Ovary (tissue), 9 donors: ENCODE data around the gene CHMP4A. TPM values are rescaled to one million over a fixed set of nuclear protein-coding genes. Genes with fewer than 3 reads are reported as not detected.
A peak's percentile ranks its signal among the peaks of the same experiment; 100 is the strongest.

Source experiments
- DNase-seq, 5 donors: peaks; one replicate each; pipeline ENCODE4 v3.0.0-alpha.2; 2019 to 2020
- H3K27ac ChIP-seq, 2 donors: fragments of 200-600 bp; one replicate each; pipeline versions ENCODE4 v1.5.1 to v1.8.0; 2019 to 2022
- H3K27me3 ChIP-seq: fragments of 200-600 bp; one replicate; pipeline ENCODE4 v1.8.0; 2022
- H3K36me3 ChIP-seq: fragments of 200-600 bp; sonication (generic); one replicate; pipeline ENCODE4 v1.5.1; 2019
- H3K4me1 ChIP-seq: one replicate; pipeline ENCODE4 v1.8.1; 2013; ENCODE audit warnings: mild to moderate bottlenecking, moderate library complexity; ENCODE audit not compliant: insufficient read depth
- H3K4me3 ChIP-seq: fragments of 200-600 bp; sonication (generic); one replicate; pipeline ENCODE4 v1.5.1; 2017
- H3K9me3 ChIP-seq, 2 donors: fragments of 200-600 bp in 1 of 2; sonication (generic) in 1 of 2; one replicate each; pipeline versions ENCODE4 v1.5.1 to v1.8.1; 2013 to 2019; ENCODE audit warnings: mild to moderate bottlenecking in 1 of 2, moderate library complexity in 1 of 2
- CTCF ChIP-seq, 3 donors: fragments of 450-650 bp in 2 of 3; fragments of 200-600 bp in 1 of 3; IDR thresholded peaks; one replicate each; pipeline versions ENCODE4 v1.5.1 to v1.8.0; 2016 to 2022; ENCODE audit warnings: antibody characterized with exemption in 3 of 3, mild to moderate bottlenecking in 1 of 3
- EP300 ChIP-seq: sonication (generic); formaldehyde crosslinking; IDR thresholded peaks from one replicate; pipeline ENCODE4 v1.6.1; 2017; ENCODE audit warnings: antibody characterized with exemption
- POLR2A ChIP-seq: fragments of 450-650 bp; IDR thresholded peaks from one replicate; pipeline ENCODE4 v1.6.1; 2017; ENCODE audit warnings: antibody characterized with exemption, mild to moderate bottlenecking, moderate library complexity
- WGBS, 3 donors: extraction: QIAGEN DNeasy Blood & Tissue Kit in 1 of 3; methylation state at CpG; one replicate each; pipeline versions ENCODE4 v1.1.5 to v1.1.7; 2013 to 2017; 5-methylcytosine and 5-hydroxymethylcytosine counted together
- intact Hi-C, 4 donors: fragments of 100-400 bp; cut with DNase I; formaldehyde crosslinking; loops; one replicate each; pipeline versions ENCODE4 v1.11.0 to v1.15.1; 2022 to 2023
- polyA plus RNA-seq, 2 donors: library from polyadenylated mRNA; stranded (reverse); fragments of 200-250 nt in 1 of 2; fragments of 350-450 nt in 1 of 2; fragmentation: Illumina TruSeq in 1 of 2; extraction: RNeasy Lipid Tissue Mini Kit (QIAGEN cat#74804) in 1 of 2; gene quantifications; one replicate each; pipeline ENCODE4 v1.2.3, GENCODE V29; 2013 to 2014
- total RNA-seq, 7 donors: library from RNA; depleted of rRNA in 2 of 7; stranded (reverse); fragments of >200 nt in 2 of 7; fragmentation: NEBNext Ultra II Directional in 3 of 7; extraction: Animal tissue kit (Norgen Biotek cat#: 25700) in 3 of 7; gene quantifications; one replicate each; pipeline versions ENCODE4 v1.1.0 to v1.2.4, GENCODE V29; 2016 to 2023
- donor health status: DM: no; HTN: no; CAD: no; lungs with moderate emphysema.
- donor health status: DM: no; HTN: no; CAD: no.
- donor health status: Bipolar disorder and iron deficiency.
- donor health status: DM: yes; HTN: yes; CAD: no.
- donor health status: DM: no; HTN: no; CAD: no.
- donor health status: DM: yes; HTN: yes; CAD: no.

CHMP4A gene
- total and polyA plus RNA-seq, 9 donors: 26.8 to 105 (median 41.7) TPM

- Histone ChIP-seq H3K27me3 (no peaks in the 10 kb centered on the region), H3K4me1 (peaks cover 3% of the 10 kb centered on the region), H3K27ac (no peak overlapping the region), H3K9me3 (no peaks in the 10 kb centered on the region), H3K4me3 (no peak overlapping the region), H3K36me3 (no peaks in the 10 kb centered on the region)
- intact Hi-C loops: no loop called here
- 82 to 85% (median 83%) methylated on average over 16 of the region's 16 CpGs for WGBS, 3 donors
- no peak for TF ChIP-seq CTCF (IDR thresholded peaks at IDR 0.05)
- TF ChIP-seq EP300: no peak
- TF ChIP-seq POLR2A: no peak
- no peak for DNase-seq
These were observed 46.9 kb upstream of the CHMP4A start for GRCh38 chr14:24260026-24260779.

- H3K27me3 ChIP-seq: no peaks in the 10 kb centered on the region
- intact Hi-C loops: no loop called here
- peaks cover 3% of the 10 kb centered on the region for H3K4me1 ChIP-seq
- H3K36me3 ChIP-seq: no peaks in the 10 kb centered on the region
- TF ChIP-seq EP300 (no peak), CTCF (IDR thresholded peaks at IDR 0.05) (no peak), POLR2A (no peak)
- no peak overlapping the region for H3K4me3 ChIP-seq
- no peak overlapping the region for H3K27ac ChIP-seq
- DNase-seq: peak in 4 of 5 donors; percentile 36 to 66 (median 49)
- WGBS, 3 donors: 49 to 62% (median 51%) methylated on average over 16 of the region's 16 CpGs
- no peaks in the 10 kb centered on the region for H3K9me3 ChIP-seq
These were observed 46.2 kb upstream of the CHMP4A start for GRCh38 chr14:24259282-24260025.

- no peaks in the 10 kb centered on the region for H3K36me3 ChIP-seq
- H3K9me3 ChIP-seq: no peaks in the 10 kb centered on the region
- TF ChIP-seq EP300 (no peak), POLR2A (no peak), CTCF (IDR thresholded peaks at IDR 0.05) (no peak)
- whole genome bisulfite sequencing, 3 donors: 83 to 88% (median 87%) methylated on average over 18 of the region's 18 CpGs
- no peak overlapping the region for H3K27ac ChIP-seq
- peak in 1 of 5 donors; percentile 26 for DNase-seq
- intact Hi-C loops: no loop called here
- no peak overlapping the region for H3K4me3 ChIP-seq
- no peaks in the 10 kb centered on the region for H3K27me3 ChIP-seq
- peaks cover 3% of the 10 kb centered on the region for H3K4me1 ChIP-seq
These were observed 45.4 kb upstream of the CHMP4A start for GRCh38 chr14:24258548-24259265.

- peak in 1 of 5 donors; percentile 19 for DNase-seq
- intact Hi-C loops: no loop called here
- H3K27me3 ChIP-seq: no peaks in the 10 kb centered on the region
- H3K36me3 ChIP-seq: no peaks in the 10 kb centered on the region
- H3K9me3 ChIP-seq: no peaks in the 10 kb centered on the region
- H3K4me1 ChIP-seq: peaks cover 3% of the 10 kb centered on the region
- 75 to 79% (median 76%) methylated on average over 9 of the region's 9 CpGs for WGBS, 3 donors
- TF ChIP-seq POLR2A (no peak), EP300 (no peak), CTCF (IDR thresholded peaks at IDR 0.05) (no peak)
- no peak overlapping the region for H3K27ac ChIP-seq
- no peak overlapping the region for H3K4me3 ChIP-seq
These were observed 44.8 kb upstream of the CHMP4A start for GRCh38 chr14:24258119-24258518.
